GOT3 (cell line): ENCODE results near the gene CNMD.
"Not testable (repeated sequence)": the region's sequence is repeated elsewhere in the genome, so short reads cannot be mapped to it uniquely, and the experiment has no call there.

Experiments
- DNase-seq: peaks from one replicate; lab custom pipeline; 2025; ENCODE audit warnings: mixed read lengths; lab: John Stamatoyannopoulos, UW

Gene CNMD

GRCh38 chr13:52686376-52686775 lies 53.2 kb downstream of the CNMD start:
- no peak for DNase-seq

GRCh38 chr13:52685806-52686205 lies 53.8 kb downstream of the CNMD start:
- not testable (repeated sequence) for DNase-seq

GRCh38 chr13:52677823-52678222 lies 61.8 kb downstream of the CNMD start:
- DNase-seq = no peak

- no peak for DNase-seq
These were observed 66.2 kb downstream of the CNMD start for GRCh38 chr13:52673465-52673864.

- DNase-seq = no peak
These were observed 68.9 kb downstream of the CNMD start for GRCh38 chr13:52670726-52671125.

GRCh38 chr13:52669677-52670076 lies 69.9 kb downstream of the CNMD start:
- no peak for DNase-seq

- DNase-seq = no peak
These were observed 74.3 kb downstream of the CNMD start for GRCh38 chr13:52665325-52665724.

- no peak for DNase-seq
These were observed 75.3 kb downstream of the CNMD start for GRCh38 chr13:52664272-52664671.

- DNase-seq = no peak
These were observed 80.3 kb downstream of the CNMD start for GRCh38 chr13:52659340-52659739.
